Measurements from ENCODE around the gene LCA5L. TPM values are rescaled to one million over a fixed set of nuclear protein-coding genes. Genes with fewer than 3 reads are reported as not detected.

The LCA5L gene
- total RNA-seq, 1 experiment from 2014 or later, result 0.46 TPM

DNA sequence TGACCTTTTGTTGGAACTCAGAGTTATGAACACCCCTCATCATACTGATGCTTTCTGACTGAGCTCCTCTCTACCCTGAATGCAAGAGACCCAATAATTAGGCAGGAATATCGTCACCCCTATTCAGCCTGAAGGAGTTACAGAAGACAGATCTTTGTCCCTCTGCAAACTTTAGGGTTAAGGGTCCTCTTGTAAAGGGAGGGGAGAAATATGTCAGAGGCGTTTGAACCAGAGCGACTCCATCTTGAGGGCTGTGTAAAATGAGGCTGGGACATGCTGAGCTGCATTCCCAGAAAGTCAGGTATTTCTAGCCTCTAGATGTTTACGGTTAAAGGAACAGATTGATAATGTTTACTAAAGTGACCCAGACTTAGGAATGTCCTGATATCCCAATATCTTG is 86.2 kb downstream of the LCA5L start:
- Histone ChIP-seq H3K4ac (ENCODE audit: low read depth, low read length) (no peak overlapping the region), H2AK5ac (ENCODE audit: insufficient read length, low read length) (no peak overlapping the region), H3K18ac (ENCODE audit: insufficient read length, low read depth, low read length) (no peak overlapping the region), H4K5ac (ENCODE audit: insufficient read length, low read depth, low read length) (no peak overlapping the region), H4K8ac (replicated peaks; ENCODE audit: insufficient read length, low read depth, low read length) (no peak overlapping the region), H3T11ph (ENCODE audit: low read length) (no peak overlapping the region), H3K79me1 (ENCODE audit: insufficient read depth, low read depth, low read length, poor library complexity, severe bottlenecking) (no peaks in the 10 kb centered on the region), H3K23ac (ENCODE audit: insufficient read length, low read depth, low read length) (no peak overlapping the region), H3K14ac (ENCODE audit: insufficient read depth, low read length) (no peak overlapping the region), H4K91ac (ENCODE audit: insufficient read length, low read depth, low read length) (no peak overlapping the region), H2BK12ac (ENCODE audit: insufficient read length, low read depth, low read length) (no peak overlapping the region), H3K9ac (ENCODE audit: extremely low read depth, insufficient read length, low read length) (no peak overlapping the region), H3K4me2 (ENCODE audit: insufficient read depth, insufficient read length, low read length) (no peak overlapping the region), H4K20me1 (ENCODE audit: control insufficient read depth, insufficient read depth, insufficient read length) (no peaks in the 10 kb centered on the region), H3K9me3 (ENCODE audit: control insufficient read depth, low read depth, low read length) (no peaks in the 10 kb centered on the region), H2BK120ac (ENCODE audit: low read depth, low read length, poor library complexity, severe bottlenecking) (no peak overlapping the region), H3K56ac (ENCODE audit: insufficient read length, low read depth, low read length) (no peak overlapping the region), H3K79me2 (ENCODE audit: insufficient read depth, low read length) (no peaks in the 10 kb centered on the region), H2AFZ (ENCODE audit: low read length) (no peak overlapping the region), H3K4me1 (ENCODE audit: insufficient read depth, low read length) (no peaks in the 10 kb centered on the region), H3K27ac (ENCODE audit: insufficient read length, low read depth, low read length) (no peak overlapping the region), H3K23me2 (ENCODE audit: insufficient read length, low read depth, low read length, poor library complexity, severe bottlenecking) (no peaks in the 10 kb centered on the region), H2BK15ac (ENCODE audit: low read depth, low read length) (no peak overlapping the region), H2BK20ac (ENCODE audit: low read depth, low read length, poor library complexity, severe bottlenecking) (no peak overlapping the region), H3K27me3 (ENCODE audit: insufficient read depth, low read length) (0 out of 2 replicates have a peak, but pooled peaks cover 2% of the 10 kb centered on the region), H2BK5ac (ENCODE audit: insufficient read length, low read length) (no peak overlapping the region)
- Mint-ChIP-seq H3K27me3 (ENCODE audit: low read depth) (peaks cover 3% of the 10 kb centered on the region), H3K27ac (no peak overlapping the region), H3K4me1 (no peaks in the 10 kb centered on the region), H3K4me3 (no peak overlapping the region), H3K9me3 (no peaks in the 10 kb centered on the region), H3K36me3 (ENCODE audit: insufficient read depth in 1 of 3, low read depth in 3 of 3) (no peaks in the 10 kb centered on the region)
- no peak for DNase-seq
- TF ChIP-seq, protein P1, sequence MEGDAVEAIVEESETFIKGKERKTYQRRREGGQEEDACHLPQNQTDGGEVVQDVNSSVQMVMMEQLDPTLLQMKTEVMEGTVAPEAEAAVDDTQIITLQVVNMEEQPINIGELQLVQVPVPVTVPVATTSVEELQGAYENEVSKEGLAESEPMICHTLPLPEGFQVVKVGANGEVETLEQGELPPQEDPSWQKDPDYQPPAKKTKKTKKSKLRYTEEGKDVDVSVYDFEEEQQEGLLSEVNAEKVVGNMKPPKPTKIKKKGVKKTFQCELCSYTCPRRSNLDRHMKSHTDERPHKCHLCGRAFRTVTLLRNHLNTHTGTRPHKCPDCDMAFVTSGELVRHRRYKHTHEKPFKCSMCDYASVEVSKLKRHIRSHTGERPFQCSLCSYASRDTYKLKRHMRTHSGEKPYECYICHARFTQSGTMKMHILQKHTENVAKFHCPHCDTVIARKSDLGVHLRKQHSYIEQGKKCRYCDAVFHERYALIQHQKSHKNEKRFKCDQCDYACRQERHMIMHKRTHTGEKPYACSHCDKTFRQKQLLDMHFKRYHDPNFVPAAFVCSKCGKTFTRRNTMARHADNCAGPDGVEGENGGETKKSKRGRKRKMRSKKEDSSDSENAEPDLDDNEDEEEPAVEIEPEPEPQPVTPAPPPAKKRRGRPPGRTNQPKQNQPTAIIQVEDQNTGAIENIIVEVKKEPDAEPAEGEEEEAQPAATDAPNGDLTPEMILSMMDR (conservative IDR thresholded peaks at IDR 0.05), result no peak
- WGBS (ENCODE audit: extremely low coverage, insufficient read length, low lambda C conversion rate), result no CpG with 5 or more reads among the region's 4 CpGs

Small RNA genes lying within 50 kb of the gene (microRNA-seq; reads per million reads assigned to microRNA genes)
- not detected for gene MIR6508 (ENCODE audit: borderline microRNAs expressed)

Other genes with a start within 250 kb of the LCA5L start
- gene BRWD1, start 132.1 kb downstream of the LCA5L start, total RNA-seq (2021), result 43.4 and 48.4 TPM in 2 replicates
- 513 and 516 TPM in 2 replicates for gene HMGN1, start 96.7 kb downstream of the LCA5L start, total RNA-seq (2021)
- gene SH3BGR, start 6.2 kb upstream of the LCA5L start, total RNA-seq (2021), result 2.9 and 4.3 TPM in 2 replicates
- gene B3GALT5, start 167.2 kb upstream of the LCA5L start, total RNA-seq (2021), result 24.2 and 24.7 TPM in 2 replicates

All from H9 (cell line).